Endodermal cell (in vitro differentiated cells): ENCODE measurements around the gene MPP7. TPM values are rescaled to one million over a fixed set of nuclear protein-coding genes. Genes with fewer than 3 reads are reported as not detected.

ENCODE experiments used
- DNase-seq: peaks from one replicate; pipeline ENCODE4 v3.0.0-alpha.2; 2017
- H3K27ac ChIP-seq: 2 replicates; pipeline ENCODE4 v1.5.1; 2013; ENCODE audit warnings: mild to moderate bottlenecking, low read depth, low read length, moderate library complexity
- H3K27me3 ChIP-seq: 2 replicates; pipeline ENCODE4 v1.6.1; 2013; ENCODE audit warnings: mild to moderate bottlenecking, low read length, moderate library complexity; ENCODE audit not compliant: insufficient read depth, control insufficient read depth, poor library complexity, severe bottlenecking
- H3K36me3 ChIP-seq: 2 replicates; pipeline ENCODE4 v1.7.0; 2013; ENCODE audit warnings: mild to moderate bottlenecking, low read length, moderate library complexity; ENCODE audit not compliant: control insufficient read depth, insufficient read depth
- H3K4me1 ChIP-seq: one replicate; pipeline ENCODE4 v1.7.0; 2013; ENCODE audit warnings: low read length; ENCODE audit not compliant: control insufficient read depth, insufficient read depth
- H3K4me3 ChIP-seq: 2 replicates; pipeline ENCODE4 v1.5.1; 2013; ENCODE audit warnings: mild to moderate bottlenecking, low read length, moderate library complexity
- H3K9ac ChIP-seq: 2 replicates; pipeline ENCODE4 v1.6.1; 2013; ENCODE audit warnings: mild to moderate bottlenecking, low read length, moderate library complexity; ENCODE audit not compliant: poor library complexity, severe bottlenecking; ENCODE audit errors: extremely low read depth
- H3K9me3 ChIP-seq: 2 replicates; pipeline ENCODE4 v1.6.1; 2013; ENCODE audit warnings: mild to moderate bottlenecking, low read length, moderate library complexity; ENCODE audit not compliant: control insufficient read depth
- H3K27ac Mint-ChIP-seq: 2 replicates; pipeline ENCODE4 v1.8.0; 2020; ENCODE audit warnings: mixed read lengths
- H3K27me3 Mint-ChIP-seq: 2 replicates; pipeline ENCODE4 v1.8.0; 2021; ENCODE audit warnings: mild to moderate bottlenecking, mixed read lengths; ENCODE audit not compliant: insufficient read depth
- H3K36me3 Mint-ChIP-seq: 2 replicates; pipeline ENCODE4 v1.8.0; 2020; ENCODE audit warnings: low read depth, mixed read lengths
- H3K4me1 Mint-ChIP-seq: 2 replicates; pipeline ENCODE4 v1.8.0; 2020; ENCODE audit warnings: mixed read lengths
- H3K4me3 Mint-ChIP-seq: 2 replicates; pipeline ENCODE4 v1.8.0; 2020; ENCODE audit warnings: mild to moderate bottlenecking, moderate library complexity, mixed read lengths
- H3K9me3 Mint-ChIP-seq: 2 replicates; pipeline ENCODE4 v1.8.0; 2020; ENCODE audit warnings: mild to moderate bottlenecking, mixed read lengths
- WGBS, 2 experiments: methylation state at CpG; one replicate each; pipeline versions ENCODE4 v1.1.5 to v1.1.7; 2013; ENCODE audit warnings: missing lambda C conversion rate in 2 of 2, mixed read lengths in 1 of 2; ENCODE audit not compliant: insufficient coverage in 1 of 2, insufficient read length in 1 of 2; 5-methylcytosine and 5-hydroxymethylcytosine counted together
- total RNA-seq, 2 donors: library from RNA; stranded (reverse); fragmentation: NEBNext Ultra II Directional in 1 of 2; extraction: Animal tissue kit (Norgen Biotek cat#: 25700) in 1 of 2; gene quantifications; 2 replicates in 1 of 2; 3 replicates in 1 of 2; pipeline ENCODE4 v1.2.1, GENCODE V29; 2021
- TF ChIP-seq, protein P1 (sequence below): fragments of 200-600 bp; sonication (generic); conservative IDR thresholded peaks from 2 replicates; pipeline ENCODE4 v1.5.0; 2021; ENCODE audit warnings: antibody characterized with exemption, mild to moderate bottlenecking

The MPP7 gene
- total RNA-seq, 2 donors from 2014 or later, result 5.5 to 7.7 TPM

DNA sequence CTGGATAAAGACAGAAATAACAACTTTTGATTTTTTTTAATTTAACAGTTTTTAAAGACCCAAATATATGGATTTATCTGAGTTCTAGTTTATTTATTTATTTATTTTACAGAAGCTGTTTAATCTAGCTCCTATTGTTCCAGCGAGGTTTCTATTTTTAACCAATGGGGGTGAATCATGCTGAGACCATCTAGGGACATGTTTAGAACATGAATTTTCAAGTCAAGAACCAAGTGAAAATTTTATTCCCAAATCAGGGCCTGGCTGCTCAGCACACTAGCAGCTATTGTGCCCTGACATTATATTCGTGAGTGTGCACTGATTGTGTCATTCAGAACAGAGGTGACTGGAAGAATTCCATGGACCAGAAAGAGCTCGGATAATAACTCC is 24.6 kb upstream of the MPP7 start:
- H3K27me3 Mint-ChIP-seq, result no peaks in the 10 kb centered on the region
- no peak for DNase-seq
- TF ChIP-seq, protein P1, sequence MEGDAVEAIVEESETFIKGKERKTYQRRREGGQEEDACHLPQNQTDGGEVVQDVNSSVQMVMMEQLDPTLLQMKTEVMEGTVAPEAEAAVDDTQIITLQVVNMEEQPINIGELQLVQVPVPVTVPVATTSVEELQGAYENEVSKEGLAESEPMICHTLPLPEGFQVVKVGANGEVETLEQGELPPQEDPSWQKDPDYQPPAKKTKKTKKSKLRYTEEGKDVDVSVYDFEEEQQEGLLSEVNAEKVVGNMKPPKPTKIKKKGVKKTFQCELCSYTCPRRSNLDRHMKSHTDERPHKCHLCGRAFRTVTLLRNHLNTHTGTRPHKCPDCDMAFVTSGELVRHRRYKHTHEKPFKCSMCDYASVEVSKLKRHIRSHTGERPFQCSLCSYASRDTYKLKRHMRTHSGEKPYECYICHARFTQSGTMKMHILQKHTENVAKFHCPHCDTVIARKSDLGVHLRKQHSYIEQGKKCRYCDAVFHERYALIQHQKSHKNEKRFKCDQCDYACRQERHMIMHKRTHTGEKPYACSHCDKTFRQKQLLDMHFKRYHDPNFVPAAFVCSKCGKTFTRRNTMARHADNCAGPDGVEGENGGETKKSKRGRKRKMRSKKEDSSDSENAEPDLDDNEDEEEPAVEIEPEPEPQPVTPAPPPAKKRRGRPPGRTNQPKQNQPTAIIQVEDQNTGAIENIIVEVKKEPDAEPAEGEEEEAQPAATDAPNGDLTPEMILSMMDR, result no peak
- H3K36me3 Mint-ChIP-seq, result no peaks in the 10 kb centered on the region
- no peaks in the 10 kb centered on the region for H3K27me3 ChIP-seq
- no peak overlapping the region for H3K27ac Mint-ChIP-seq
- H3K4me1 ChIP-seq, result no peaks in the 10 kb centered on the region
- no peak overlapping the region for H3K4me3 ChIP-seq
- H3K36me3 ChIP-seq, result no peaks in the 10 kb centered on the region
- H3K4me3 Mint-ChIP-seq, result no peak overlapping the region
- 83 to 96% methylated on average over 3 of the region's 3 CpGs for WGBS, 2 experiments
- no peaks in the 10 kb centered on the region for H3K9me3 Mint-ChIP-seq
- H3K4me1 Mint-ChIP-seq, result peaks cover 5% of the 10 kb centered on the region
- no peaks in the 10 kb centered on the region for H3K9me3 ChIP-seq
- H3K9ac ChIP-seq, result no peak overlapping the region
- no peak overlapping the region for H3K27ac ChIP-seq

DNA sequence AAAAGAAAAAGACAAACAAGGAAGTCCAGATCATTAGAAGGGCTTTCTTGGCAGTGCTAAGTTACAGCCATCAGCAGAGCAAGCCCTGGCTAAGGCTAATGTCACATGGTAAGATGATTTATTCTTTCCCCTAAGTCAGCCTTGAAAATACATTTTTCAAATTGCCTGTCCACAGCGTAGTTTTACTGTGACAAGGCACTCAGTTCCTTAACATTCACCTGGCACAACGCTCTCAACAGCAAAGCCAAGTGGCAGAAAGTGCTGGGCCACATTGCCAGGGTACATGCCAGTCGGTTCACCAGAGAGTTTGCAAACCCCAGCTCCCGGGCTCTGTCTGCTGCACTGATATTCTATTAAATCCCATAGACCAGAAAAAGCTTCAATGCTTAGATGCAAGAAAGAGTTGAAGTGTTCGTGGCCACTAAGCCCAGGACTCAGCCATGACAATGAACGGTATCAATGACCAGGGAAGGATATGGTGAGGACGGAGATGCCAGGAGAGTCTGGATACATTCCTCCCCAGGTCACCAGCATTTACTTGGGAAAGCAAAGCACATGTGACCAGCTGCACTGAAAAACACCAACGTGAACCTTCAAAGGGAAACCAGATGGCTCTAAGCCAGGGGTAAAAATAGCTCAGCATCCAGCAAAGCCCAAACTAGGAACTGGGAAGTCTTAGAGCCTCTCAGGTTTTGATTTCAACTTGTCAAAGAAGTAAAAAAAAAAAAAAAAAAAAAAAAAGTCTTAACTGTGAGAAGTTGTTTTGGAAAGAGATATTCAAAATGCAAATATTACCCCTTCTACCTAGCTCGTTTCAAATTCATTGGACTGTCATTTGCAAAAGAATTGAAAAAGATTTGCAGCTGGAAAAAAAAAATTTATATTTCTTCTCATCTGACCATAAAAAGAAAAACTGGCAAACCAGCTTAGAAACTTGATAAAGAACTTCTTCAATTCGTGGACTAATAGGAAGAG is 23.9 kb upstream of the MPP7 start:
- TF ChIP-seq, protein P1, result no peak
- no peak overlapping the region for H3K4me3 Mint-ChIP-seq
- H3K27ac Mint-ChIP-seq, result no peak overlapping the region
- no peaks in the 10 kb centered on the region for H3K9me3 ChIP-seq
- H3K9ac ChIP-seq, result no peak overlapping the region
- H3K4me1 ChIP-seq, result no peaks in the 10 kb centered on the region
- H3K36me3 Mint-ChIP-seq, result no peaks in the 10 kb centered on the region
- WGBS, 2 experiments, result 78 to 82% methylated on average over 7 to 10 of the region's 10 CpGs
- no peaks in the 10 kb centered on the region for H3K27me3 Mint-ChIP-seq
- H3K27me3 ChIP-seq, result no peaks in the 10 kb centered on the region
- H3K4me3 ChIP-seq, result no peak overlapping the region
- DNase-seq, result peak; percentile 53
- no peaks in the 10 kb centered on the region for H3K36me3 ChIP-seq
- peaks cover 5% of the 10 kb centered on the region for H3K4me1 Mint-ChIP-seq
- no peaks in the 10 kb centered on the region for H3K9me3 Mint-ChIP-seq
- H3K27ac ChIP-seq, result no peak overlapping the region

DNA sequence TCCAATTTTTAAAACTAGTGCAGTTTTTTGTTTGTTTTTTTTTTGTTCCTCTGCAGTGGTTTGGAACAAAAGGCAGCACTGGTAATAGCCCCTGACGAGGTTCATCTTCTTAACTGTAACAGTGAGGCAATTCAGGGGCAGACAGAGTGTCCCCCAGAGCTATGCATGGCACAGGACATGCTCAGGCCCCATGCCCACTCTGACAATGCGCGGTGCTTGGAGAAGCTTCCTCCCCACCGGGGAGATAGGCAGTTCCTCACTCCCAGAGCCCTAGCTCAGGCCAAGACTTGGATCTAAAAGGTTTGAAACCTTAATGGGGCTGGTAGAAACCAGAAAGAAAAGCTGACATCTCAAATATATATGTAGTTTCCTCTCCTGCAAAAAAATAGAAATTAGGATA is 17.9 kb upstream of the MPP7 start:
- Mint-ChIP-seq H3K4me1 (no peaks in the 10 kb centered on the region), H3K9me3 (no peaks in the 10 kb centered on the region), H3K36me3 (no peaks in the 10 kb centered on the region), H3K4me3 (no peak overlapping the region), H3K27me3 (peaks cover 11% of the 10 kb centered on the region), H3K27ac (no peak overlapping the region)
- Histone ChIP-seq H3K9me3 (no peaks in the 10 kb centered on the region), H3K36me3 (no peaks in the 10 kb centered on the region), H3K27me3 (no peaks in the 10 kb centered on the region), H3K27ac (no peak overlapping the region), H3K4me1 (no peaks in the 10 kb centered on the region), H3K9ac (no peak overlapping the region), H3K4me3 (no peak overlapping the region)
- WGBS, 2 experiments, result 38 to 84% methylated on average over 2 to 4 of the region's 4 CpGs
- DNase-seq, result no peak
- TF ChIP-seq, protein P1, result no peak
